GM19328 (cell line): ENCODE results near the gene VWDE.
A peak's percentile ranks its signal among the peaks of the same experiment; 100 is the strongest.
"Not testable (repeated sequence)": the region's sequence is repeated elsewhere in the genome, so short reads cannot be mapped to it uniquely, and the experiment has no call there.

Source experiments
- ATAC-seq: cut with Tn5 transposase; IDR thresholded peaks from one replicate; pipeline ENCODE4 v1.9.1; 2021; ENCODE audit warnings: mild to moderate bottlenecking, moderate library complexity; ENCODE audit not compliant: unreplicated experiment

The VWDE gene

DNA sequence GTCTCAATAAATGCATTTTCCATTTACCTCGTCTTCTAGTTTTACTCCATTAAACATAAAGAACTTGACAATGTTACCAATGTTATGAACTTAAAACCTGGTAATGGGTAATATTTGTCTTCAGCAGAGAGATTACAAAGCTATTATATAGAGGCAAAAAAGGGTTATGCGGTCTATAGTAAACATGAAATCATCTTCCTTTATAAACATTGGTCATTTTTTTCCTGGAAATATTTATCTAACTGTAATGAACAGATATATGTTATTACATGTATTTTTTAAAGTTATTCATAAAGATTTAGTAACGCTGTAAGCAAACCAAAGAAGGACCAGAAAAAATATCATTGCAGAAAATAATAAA, 1.3 kb downstream of the VWDE start:
- ATAC-seq = no peak

- ATAC-seq = no peak
Measured at GRCh38 chr7:12401538-12402364, 1.9 kb downstream of the VWDE start.

DNA sequence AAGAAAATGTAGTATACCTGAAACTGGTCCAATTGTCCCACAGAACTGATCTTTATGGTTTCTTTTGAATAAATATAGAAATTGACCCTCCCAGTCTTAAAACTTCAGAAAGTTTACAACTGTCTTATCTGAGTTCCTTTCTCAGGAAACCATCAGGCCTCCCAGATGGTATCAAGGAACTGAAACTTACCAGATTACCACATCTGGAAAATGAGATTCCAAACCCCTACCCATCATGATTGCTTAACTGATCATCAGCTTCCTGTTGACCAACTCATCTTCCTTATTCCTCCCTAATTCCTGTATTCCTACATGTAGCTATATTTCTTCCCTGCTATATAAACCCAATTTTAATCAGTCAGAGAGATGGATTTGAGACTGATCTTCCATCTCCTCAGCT, 5.5 kb downstream of the VWDE start:
- ATAC-seq = no peak

DNA sequence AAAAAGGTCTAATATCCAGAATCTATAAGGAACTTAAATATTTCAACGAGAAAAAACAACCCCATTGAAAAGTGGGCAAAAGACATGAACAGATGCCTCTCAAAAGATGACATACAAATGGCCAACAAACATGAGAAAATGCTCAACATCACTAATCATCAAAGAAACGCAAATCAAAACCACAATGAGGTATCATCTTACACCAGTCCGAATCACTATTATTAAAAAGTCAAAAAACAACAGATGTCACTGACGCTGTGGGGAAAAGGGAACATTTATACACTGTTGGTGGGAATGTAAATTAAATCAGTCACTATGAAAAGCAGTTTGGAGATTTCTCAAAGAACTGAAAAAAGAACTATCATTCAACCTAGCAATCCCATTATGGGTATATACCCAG, 6.0 kb downstream of the VWDE start:
- no peak for ATAC-seq

DNA sequence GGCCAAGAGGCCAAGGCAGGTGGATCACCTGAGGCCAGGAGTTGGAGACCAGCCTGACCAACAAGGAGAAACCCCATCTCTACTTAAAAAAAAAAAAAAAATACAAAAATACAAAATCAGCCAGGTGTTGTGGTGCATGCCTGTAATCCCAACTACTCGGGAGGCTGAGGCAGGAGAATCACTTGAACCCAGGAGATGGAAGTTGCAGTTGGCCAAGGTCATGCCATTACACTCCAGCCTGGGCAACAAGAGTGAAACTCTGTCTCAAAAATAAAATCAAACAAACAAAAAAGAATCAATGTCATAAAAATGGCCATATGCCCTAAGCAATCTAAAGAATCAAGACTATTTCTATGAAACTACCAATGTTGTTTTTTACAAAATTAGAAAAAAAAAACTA, 7.0 kb downstream of the VWDE start:
- not testable (repeated sequence) for ATAC-seq

GRCh38 chr7:12391922-12392615, 11.6 kb downstream of the VWDE start:
- no peak for ATAC-seq

DNA sequence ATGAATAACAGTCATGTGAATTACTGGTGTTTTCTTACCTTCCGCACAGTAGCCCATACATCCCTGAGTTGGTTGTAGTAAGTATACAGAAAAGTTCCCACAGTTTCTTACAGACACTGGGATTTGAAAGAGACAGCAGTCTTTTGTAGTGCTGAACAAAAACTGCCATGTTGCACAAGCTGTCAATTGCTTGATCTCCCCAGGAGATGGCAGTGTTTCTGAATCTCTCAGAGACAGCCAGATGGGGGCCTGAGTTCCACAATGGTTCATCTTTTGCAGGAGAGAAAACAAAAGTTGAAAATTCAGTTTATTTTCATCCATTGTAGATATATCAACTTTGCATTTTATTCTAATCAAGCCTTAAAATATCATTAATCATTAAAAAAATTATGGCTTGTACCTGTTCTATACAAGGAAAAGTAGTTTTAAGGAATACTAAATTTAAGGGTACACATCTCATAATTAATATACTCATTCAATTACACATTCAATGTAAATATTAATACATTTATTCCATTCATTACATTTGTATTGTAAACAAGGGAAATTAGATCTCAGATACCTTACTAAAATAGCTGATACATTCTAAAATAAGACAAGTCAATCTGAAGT, 14.5 kb downstream of the VWDE start:
- peak; percentile 96 for ATAC-seq

DNA sequence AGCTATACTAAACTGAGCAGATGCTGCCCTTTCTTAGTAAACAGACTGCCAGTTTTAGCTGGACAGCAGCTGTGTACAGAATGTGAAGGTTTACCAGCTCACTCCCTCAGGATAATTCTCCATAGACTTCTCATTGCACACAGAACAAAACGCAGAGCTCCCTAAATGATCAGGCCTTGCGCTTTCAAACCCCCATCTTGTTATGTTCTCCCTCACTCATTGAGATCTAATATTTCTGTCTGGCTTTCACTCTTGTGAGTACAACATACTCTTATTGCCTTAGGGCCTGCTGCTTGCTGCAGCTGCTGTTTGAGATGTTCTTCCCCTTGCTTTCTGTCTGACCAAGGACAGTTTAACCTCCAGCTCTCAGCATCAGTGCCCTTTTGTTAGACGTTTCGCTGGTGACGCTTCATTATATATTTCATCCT, 17.3 kb downstream of the VWDE start:
- no peak for ATAC-seq

DNA sequence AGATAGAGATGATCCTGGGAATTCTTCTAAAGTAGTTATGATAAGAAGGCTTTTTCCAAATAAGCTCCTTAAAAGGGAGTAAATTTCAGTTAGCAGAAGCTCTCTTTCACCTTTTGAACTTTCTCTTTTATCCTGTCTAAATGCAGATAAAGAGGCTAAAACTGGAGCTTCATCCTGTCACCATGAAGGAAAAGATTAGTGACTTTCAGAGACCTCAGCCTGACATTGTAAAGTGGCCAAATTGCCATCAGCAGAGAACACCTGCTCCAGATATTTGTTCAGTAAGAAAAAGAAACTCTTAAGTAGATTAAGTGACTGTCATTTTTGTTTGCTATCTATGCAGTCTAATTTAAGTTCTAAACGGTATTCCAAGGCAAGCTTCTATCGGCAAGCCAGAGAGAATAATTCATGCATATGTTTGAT, 18.3 kb downstream of the VWDE start:
- ATAC-seq = no peak

DNA sequence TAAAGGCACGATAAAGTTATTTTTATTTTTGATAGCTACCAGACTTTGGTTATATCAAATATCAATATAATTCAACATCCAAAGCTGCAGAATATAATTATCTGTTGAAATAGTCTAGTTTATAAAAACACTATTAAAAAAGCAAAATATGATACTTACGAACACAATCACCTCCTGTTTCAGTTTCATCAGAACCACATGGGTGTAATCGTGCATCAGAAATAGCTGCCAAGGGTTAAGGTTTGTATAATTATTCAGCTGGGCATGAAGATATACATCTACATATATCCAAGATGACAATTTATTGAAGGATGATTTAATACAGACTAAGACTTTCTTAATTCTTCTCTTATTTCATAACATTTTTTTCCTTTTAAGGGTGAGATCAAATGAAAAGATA, 20.3 kb downstream of the VWDE start:
- ATAC-seq = no peak

DNA sequence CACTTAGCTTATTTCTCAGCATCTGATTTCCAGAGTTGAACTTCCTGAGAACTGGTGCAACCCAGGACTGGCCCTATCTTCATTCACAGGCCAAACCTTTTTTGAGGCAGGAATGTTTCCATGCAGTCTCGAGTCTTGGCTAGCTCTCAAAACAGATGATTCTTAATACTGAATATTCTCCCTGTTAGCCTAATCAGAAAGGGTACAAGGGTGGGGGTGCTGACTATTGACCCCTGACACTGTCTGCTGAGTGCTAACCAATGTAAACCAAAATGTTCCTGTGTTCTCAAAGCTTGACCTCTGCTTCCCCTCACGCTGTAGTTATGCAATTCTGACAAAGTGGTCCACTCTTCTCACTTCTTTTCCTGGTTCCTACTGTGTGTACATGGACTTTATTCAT, 25.3 kb downstream of the VWDE start:
- no peak for ATAC-seq

- ATAC-seq = no peak
Measured at GRCh38 chr7:12377406-12377805, 26.3 kb downstream of the VWDE start.

GRCh38 chr7:12373580-12374263, 29.9 kb downstream of the VWDE start:
- no peak for ATAC-seq

DNA sequence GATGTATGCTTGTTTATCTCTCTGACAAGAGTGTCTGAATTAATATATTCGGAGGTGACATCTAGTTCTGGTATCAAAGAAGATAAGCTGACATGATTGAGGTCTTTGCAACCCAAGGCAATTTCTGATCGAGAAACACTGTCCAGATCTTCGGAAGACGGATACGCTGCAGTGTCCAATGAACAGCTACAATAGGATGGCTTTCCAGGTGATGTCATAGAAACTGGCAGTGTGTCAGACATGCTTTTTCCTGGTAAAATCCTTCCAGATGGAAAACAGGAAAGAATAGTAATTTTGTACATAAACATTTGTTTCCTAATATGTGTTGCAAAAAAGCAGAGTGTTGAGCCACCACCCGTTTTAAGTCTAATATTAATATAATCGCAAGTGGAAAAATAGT, 33.4 kb downstream of the VWDE start:
- no peak for ATAC-seq

GRCh38 chr7:12369756-12370155, 33.9 kb downstream of the VWDE start:
- no peak for ATAC-seq

DNA sequence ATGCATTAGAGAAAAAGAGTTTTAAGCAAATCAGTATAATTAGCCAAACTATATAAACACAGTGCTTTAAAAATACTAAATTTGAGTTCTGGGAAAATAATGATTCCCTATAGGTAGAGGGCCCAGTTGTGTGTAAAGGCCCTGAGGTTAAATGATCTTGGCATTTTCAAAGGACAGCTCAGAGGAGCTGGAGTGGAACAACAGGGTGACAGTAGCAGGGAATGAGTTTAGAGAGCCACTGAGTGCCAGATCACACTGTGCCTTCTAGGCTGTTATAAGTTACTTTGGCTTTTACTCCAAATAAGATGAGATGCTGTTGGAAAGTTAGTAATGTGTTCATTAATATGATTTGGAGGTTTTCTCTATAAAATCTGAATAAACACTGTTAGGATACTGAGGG, 34.6 kb downstream of the VWDE start:
- no peak for ATAC-seq

DNA sequence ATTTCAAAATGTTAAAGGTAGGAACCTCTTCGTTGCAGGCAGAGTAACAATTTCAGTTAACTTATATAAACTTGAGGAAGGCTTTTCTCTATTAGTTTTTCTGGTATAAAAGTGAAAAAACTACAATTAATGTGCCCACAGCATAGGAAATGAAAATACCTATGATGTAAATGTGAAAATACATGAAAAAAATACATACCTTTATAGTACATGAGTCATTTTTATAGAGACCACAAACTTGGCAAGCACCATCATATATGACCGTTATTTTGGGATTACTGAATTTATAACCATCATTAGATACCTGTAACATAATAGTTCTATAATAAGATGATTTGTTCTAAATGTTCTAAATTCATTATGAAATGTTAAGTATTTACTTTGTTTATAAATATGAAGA, 42.7 kb downstream of the VWDE start:
- no peak for ATAC-seq

DNA sequence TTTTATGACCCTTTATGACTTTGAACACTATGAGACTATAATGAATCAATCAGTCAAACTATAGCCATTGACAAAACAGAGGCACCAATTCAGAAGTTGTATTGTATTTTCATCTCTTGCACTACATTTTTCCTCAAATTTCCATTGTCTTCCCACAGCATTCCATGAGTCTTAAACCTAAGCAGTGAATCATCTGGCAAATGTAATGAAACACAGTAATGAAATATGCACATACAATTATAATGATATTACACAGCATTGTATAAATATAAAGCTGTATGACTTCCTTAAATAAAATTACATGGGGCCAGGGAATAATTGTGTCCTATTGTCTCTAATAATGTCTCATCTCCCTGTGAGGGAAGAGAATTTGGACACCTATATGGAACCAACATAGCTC, 45.0 kb downstream of the VWDE start:
- no peak for ATAC-seq

DNA sequence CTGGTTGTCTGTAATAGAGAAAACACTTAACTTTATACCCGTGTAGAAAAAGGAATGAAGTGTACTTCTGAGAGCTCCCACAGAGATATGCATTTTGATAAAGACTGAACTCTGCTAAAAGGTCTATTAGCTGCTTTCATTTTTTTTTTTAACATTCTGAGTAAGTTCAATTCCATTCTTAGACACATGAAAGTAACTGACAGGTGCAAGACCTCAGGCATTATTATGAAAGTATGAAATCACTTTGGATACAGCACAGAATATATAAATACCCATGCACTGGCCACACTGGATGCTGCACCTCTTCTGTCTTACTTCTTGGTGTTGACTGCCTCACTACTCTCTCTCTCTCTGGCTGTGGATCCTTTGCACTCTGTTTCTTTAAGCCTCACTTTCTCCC, 46.2 kb downstream of the VWDE start:
- no peak for ATAC-seq

DNA sequence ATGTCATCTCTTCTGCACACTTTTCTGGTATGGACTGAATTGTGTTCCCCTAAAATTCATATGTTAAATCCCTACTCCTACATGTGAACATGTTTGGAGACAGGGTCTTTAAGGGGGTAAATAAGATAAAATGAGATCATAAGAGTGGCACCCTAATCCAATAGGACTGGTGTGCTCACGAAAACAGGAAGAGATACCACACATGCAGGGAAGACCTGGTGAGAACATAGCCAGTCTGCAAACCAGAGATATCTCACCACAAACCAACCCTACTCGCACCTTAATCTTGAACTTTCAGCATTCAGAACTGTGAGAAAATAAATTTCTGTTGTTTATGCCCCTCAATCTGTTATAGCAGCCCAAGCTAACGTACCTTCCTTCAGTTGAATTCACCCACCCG, 51.8 kb downstream of the VWDE start:
- no peak for ATAC-seq

- ATAC-seq = no peak
Measured at GRCh38 chr7:12350971-12351370, 52.7 kb downstream of the VWDE start.

GRCh38 chr7:12337095-12337494, 66.6 kb downstream of the VWDE start:
- ATAC-seq = no peak
